Measurements from ENCODE around the gene ADGRL2.
A peak's percentile ranks its signal among the peaks of the same experiment; 100 is the strongest.

Gene ADGRL2

DNA sequence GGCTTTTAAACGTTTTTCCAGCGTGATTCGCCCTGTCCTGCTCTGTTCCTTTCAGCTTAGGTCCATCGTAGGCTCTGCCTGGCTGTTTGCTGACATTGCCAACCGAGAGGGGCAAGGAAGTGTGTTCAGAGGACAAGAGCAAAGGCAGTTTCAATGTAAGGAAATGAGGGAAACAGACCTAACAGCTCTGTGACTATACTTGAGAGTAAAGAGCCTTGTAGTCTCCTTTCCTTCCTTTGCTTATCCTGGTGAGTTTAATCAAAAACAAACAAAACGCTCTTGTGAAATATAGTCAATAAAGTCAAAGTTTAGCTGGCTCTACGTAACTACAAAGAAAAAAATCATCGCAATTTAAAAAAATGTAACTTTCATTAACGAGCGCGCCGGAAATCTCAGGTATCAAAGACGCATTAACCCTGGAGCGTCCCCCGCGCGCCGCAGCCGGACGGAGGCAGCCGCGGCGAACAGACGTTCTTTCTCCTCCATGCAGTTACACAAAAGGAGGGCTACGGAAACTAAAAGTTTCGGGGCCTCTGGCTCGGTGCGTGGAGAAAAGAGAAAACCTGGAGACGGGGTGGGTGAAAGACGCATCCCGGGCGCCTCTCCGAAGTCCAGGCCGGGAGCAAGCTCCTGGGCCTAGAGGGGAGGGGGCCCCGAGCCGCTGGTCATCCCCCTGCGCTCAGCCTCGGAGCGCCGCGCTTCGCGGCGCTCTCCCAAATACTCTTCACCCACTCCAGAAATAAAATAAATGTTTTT is 617 bp upstream of the ADGRL2 start:
- in situ Hi-C loops (cut with MboI; ENCODE audit: low pct_unique_long_range_greater_than_20kb, low sequenced_read_pairs, unreplicated experiment): no loop called here
- DNase-seq (ENCODE audit: low spot score): peak; percentile 7
- TF ChIP-seq, protein P1, sequence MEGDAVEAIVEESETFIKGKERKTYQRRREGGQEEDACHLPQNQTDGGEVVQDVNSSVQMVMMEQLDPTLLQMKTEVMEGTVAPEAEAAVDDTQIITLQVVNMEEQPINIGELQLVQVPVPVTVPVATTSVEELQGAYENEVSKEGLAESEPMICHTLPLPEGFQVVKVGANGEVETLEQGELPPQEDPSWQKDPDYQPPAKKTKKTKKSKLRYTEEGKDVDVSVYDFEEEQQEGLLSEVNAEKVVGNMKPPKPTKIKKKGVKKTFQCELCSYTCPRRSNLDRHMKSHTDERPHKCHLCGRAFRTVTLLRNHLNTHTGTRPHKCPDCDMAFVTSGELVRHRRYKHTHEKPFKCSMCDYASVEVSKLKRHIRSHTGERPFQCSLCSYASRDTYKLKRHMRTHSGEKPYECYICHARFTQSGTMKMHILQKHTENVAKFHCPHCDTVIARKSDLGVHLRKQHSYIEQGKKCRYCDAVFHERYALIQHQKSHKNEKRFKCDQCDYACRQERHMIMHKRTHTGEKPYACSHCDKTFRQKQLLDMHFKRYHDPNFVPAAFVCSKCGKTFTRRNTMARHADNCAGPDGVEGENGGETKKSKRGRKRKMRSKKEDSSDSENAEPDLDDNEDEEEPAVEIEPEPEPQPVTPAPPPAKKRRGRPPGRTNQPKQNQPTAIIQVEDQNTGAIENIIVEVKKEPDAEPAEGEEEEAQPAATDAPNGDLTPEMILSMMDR (IDR thresholded peaks at IDR 0.05; ENCODE audit: extremely low read depth, insufficient read depth, missing control alignments): no peak

DNA sequence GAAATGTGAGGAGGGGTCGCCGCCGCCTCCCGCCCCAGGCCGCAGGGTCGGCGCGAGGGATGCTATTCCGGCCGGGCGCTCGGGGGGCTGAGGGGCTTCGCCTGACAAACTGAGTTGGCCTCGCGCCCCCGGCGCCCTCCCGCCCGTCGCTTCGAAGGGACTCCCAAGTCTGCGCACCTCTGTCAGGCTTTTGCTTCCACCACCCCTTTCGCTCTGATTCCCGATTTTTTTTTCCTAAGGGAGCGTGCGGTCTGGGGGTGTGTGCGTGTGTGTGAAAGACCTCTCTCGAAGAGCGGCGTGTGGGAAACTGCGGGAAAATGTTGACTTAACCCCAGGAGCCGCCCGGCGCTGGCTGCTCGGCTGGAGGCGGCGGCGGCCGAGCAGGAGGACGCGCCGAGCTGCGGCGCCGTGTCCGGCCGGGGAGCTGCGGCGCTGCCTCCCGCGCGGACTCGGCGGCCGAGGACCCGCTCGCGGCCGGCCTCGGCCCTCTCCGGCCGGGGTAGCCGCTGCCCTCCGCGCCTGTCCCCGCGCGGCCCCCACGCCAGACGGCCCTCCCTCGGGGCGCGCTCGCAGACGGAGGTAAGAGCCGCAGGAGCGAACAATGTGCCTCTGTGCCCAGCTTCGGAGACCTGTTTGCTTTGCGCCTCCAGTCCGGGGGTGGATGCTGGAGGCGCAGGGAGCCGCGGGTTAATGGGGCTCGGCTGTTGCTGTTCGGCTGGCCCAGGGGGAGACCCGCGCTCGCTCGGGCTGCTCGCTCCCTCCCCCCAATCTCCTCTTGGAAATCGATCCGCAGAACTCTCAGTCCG is 1.1 kb downstream of the ADGRL2 start:
- TF ChIP-seq, protein P1 (IDR thresholded peaks at IDR 0.05; ENCODE audit: extremely low read depth, insufficient read depth, missing control alignments): no peak
- peak; percentile 24 for DNase-seq (ENCODE audit: low spot score)
- in situ Hi-C loops (cut with MboI; ENCODE audit: low pct_unique_long_range_greater_than_20kb, low sequenced_read_pairs, unreplicated experiment): no loop called here

DNA sequence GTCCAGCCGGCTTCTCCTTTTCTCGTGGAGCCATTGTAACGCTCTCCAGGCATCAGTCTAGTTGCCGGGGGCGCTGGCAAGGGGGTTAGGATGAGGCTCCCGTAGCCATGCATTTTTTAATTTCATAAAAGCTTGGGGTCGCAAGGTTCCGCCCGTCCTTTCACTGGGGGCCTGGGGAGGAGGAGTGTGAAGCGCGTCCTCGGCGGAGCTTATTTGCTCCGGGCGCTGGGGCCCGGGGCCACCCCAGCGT is 1.6 kb downstream of the ADGRL2 start:
- in situ Hi-C loops (cut with MboI; ENCODE audit: low pct_unique_long_range_greater_than_20kb, low sequenced_read_pairs, unreplicated experiment): no loop called here
- no peak for DNase-seq (ENCODE audit: low spot score)
- TF ChIP-seq, protein P1 (IDR thresholded peaks at IDR 0.05; ENCODE audit: extremely low read depth, insufficient read depth, missing control alignments): no peak

DNA sequence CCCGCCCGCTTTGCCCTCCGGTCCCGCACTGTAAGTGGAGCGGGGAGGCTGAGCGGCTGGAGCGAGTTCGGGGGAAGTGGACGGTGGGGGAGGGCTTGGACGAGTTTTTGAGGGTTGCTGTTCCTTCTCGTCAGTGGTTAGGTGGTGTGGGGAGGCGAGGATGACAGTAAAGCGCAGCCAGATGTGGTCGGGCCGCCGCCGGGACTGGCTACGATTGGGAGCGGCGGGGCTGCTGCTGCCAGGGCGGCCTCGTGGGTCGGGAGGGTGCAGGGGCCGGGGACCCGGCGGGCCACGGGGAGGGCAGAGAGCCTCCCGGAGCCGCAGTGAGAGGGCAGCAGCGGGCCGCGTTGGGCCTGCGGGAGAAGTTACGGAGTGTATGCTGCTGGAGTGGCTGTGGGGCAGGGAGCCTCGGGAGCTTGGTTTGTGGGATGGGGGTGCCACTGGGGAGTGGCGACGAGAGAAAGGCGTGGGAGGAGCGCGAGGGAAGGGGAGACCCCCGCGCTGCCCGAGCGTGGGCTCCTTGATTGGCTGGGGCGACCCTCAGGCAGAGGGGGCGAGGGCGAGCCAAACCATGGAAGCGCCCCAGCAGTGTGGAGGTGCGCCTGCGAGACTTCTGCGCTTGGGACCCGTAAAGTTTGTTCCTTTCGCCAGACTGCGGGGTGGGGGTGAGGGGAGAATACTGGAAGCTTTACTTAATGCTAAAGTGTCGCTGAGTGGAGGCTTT is 2.1 kb downstream of the ADGRL2 start:
- DNase-seq (ENCODE audit: low spot score): peak; percentile 16
- TF ChIP-seq, protein P1 (IDR thresholded peaks at IDR 0.05; ENCODE audit: extremely low read depth, insufficient read depth, missing control alignments): peak; percentile 9

DNA sequence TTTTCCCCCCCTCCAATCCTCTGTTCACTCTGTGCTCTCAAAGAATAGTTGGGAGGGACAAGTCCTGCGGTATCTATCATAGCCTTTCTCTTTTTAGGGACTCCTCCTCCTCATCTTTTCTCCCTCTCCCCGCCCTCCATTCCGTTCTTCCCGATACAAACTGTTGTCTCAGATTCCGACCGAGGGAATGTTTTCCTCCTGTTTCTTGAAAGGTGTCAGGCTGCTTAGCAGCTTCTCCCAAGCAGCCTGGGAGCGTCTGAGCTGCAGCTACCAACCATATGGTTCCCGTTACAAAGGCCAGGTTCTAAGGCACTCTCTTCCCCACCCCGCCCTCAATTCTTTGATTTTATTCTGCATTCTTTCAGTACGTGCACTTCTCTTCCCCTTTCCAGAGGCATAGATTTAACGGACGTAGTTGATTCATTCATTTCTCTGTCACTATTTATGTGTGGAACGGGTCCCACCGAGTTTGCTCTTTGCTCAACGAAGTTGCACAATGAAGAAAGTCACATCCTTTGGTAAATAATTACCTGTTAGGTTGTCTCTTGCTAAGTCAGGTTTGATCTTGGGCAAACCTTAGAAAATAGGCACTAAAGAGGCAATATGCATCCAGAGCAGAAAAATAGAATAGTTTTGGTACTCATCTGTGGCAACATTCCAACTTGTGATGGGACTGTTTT is 2.8 kb downstream of the ADGRL2 start:
- TF ChIP-seq, protein P1 (IDR thresholded peaks at IDR 0.05; ENCODE audit: extremely low read depth, insufficient read depth, missing control alignments): no peak
- no peak for DNase-seq (ENCODE audit: low spot score)
- in situ Hi-C loops (cut with MboI; ENCODE audit: low pct_unique_long_range_greater_than_20kb, low sequenced_read_pairs, unreplicated experiment): no loop called here

More for the DNA sequence above, 2.1 kb downstream of the ADGRL2 start:
- in situ Hi-C loops (cut with MboI; ENCODE audit: low pct_unique_long_range_greater_than_20kb, low sequenced_read_pairs, unreplicated experiment): no loop called here

DNA sequence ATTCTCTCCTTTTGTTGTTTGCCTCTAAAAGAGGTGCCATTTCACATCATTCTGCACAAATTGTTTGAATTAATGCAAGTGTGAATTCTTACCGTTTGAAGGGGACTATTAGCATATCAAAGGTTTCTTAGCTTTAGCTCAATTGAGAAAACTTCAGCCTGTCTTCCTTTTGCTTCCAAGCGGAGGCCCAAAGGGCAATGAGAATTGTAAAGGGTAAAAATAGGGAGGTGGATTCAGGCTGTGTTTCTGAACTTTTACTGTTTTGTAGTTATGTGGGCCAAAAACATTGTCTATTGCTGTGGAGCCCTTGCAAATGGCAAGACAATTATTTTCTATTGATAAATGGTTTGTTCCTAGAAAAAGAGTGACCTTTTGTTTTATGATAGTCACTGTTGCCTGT is 3.6 kb downstream of the ADGRL2 start:
- in situ Hi-C loops (cut with MboI; ENCODE audit: low pct_unique_long_range_greater_than_20kb, low sequenced_read_pairs, unreplicated experiment): no loop called here
- TF ChIP-seq, protein P1 (IDR thresholded peaks at IDR 0.05; ENCODE audit: extremely low read depth, insufficient read depth, missing control alignments): no peak
- DNase-seq (ENCODE audit: low spot score): no peak
